Cerebellar nuclear complex (tissue), 1 donor: ENCODE measurements around the gene KIAA0232.
"Not testable (repeated sequence)": the region's sequence is repeated elsewhere in the genome, so short reads cannot be mapped to it uniquely, and the experiment has no call there.

Experiments
- DNase-seq, 2 experiments: peaks; one replicate each; lab custom pipeline; 2025; lab: John Stamatoyannopoulos, UW

The KIAA0232 gene

DNA sequence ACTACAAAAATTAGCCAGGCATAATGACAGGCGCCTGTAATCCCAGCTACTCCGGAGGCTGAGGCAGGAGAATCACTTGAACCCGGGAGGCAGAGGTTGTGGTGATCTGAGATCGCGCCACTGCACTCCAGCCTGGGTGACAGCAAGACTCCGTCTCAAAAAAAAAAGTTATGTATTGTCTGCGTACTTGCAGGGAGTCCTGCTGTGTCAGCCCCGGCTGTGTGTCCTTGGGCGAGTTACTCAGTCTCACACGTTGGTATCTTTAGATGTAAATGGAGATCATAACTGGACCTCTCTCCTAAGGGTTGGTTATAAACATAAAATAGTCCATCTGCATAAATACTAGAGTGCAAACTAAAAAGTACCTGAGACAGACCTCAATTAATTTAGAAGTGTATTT is 104.4 kb downstream of the KIAA0232 start:
- DNase-seq = no peak

DNA sequence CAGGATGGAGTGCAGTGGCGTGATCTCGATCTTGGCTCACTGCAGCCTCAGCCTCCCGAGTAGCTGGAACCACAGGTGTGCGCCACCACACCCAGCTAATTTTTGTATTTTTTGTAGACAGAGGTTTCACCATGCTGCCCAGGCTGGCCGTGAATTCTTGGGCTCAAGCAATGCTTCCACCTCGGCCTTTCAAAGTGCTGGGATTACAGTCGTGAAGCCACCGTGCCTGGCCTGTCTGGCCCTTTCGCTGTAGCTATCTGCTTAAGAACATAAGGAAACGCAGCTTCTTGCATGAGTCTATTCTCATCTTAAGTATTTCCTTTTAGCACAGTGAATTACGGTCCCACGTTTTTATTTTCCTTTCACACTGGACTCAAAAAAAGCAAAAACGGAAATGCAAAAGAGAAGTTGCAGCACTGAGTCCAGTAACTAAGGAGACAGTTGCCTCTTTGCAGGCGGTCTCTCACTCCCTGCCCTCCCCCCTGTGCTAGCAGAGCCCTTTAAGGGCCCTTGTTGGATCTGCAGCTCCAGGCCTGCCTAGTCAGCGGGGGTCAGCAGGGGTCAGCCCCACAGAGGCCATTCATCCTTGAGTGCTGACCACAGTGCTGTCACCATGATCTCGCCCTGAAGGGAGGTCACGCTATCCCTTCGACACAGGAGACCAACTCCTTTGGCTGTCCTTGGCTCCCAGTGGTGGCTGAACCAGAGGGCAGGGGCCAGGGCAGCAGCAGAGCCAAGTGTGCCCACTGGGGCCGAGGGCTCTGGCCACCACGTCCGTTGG is 105.3 kb downstream of the KIAA0232 start:
- no peak for DNase-seq

DNA sequence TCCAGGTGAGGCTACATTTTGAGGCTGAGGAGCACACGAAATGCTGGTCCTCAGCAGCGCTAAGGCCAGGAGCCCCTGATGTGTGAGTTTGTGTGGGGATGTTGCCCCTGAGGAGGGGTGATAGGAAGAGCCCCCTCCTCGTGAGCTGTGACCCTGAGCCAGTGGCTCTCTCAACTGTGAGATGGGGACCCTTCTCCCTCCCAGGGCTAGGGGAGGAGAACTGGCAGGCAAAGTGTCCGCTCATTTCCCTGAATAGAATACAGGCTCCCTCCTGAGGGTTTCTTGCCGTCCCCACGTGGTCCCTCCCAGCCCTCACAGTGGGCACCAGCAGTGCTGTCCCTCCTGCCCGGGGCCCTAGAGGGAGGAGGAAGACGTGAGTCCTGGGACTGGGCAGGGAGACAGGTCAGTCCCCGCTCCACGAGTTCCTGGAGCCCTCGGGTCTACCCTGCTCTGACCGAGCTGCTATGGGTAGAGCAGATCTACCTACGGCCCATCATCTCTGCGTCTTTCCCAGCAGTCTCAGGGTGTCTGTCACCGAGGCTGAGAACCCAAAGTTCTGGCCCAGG is 106.1 kb downstream of the KIAA0232 start:
- DNase-seq = no peak

DNA sequence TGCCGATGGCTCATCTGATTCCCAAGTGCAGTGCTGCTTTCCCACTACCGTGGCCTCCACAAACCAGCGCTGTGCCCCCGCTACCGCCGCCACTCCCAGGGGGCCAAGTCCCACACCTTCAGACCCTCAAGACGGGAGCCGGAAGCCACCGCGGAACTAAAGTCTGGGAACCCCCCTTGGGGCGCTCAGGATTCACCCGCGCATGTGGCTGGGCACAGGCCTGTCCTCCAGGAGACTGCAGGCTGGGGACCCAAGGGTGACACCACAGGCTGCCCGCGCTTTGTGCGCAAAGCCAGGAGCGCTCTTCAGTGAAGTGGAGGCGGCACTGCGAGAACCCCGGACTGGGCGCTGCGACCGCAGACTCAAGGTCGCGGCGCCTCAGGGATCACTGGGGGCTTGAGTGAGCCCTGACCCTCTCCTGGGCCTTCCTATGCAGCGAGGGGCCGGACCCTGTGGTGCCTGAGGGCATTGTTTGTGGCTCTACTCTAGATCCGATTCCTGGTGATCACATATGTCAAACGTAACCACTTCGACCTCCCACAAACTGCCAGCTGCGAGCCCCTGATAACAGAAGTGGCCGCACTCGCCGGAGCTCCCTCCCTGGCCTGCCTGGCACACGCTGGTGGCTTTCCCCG is 106.7 kb downstream of the KIAA0232 start:
- no peak for DNase-seq

DNA sequence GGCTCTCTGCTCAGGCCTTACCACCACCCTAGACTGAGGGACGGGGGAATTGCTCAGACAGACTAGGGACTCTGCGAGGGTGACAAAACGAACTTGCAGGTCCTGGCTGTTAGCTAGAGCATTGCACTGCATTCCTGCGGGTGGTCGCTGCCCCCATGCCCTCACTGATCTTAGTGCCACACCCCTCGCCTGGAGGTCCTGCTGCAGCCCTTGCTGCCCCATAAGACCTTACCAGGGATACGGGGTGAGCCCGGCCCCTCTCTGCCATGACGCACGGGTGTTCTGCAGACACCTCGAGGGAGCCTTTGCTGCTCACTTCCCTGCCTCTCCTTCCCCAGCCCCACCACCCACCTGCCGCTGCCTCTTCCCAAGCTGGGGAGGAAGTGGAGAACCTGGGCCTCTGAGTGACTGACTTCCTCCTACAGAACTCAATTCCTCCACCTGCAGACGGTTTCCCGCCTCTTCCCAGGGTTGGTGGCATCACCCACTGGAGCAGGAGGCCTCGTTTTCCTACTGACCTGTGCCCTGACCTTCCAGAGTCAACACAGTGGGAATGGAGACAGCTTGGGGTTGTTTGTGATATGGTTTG is 107.3 kb downstream of the KIAA0232 start:
- no peak for DNase-seq

DNA sequence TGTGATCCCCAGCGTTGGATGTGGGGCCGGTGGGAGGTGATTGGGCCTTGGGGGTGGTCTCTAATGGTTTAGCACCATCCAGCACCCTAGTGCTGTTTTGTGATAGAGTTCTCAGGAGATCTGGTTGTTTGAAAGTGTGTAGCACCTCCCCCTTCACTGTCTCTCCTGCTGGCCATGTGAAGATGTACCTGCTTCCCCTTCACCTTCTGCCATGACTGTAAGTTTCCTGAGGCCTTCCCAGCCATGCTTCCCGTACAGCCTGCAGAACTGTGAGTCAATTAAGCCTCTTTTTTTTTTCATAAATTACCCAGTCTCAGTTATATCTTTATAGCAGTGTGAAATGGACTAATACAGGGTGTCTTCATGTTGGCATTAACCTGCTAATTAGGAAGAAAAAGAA is 107.8 kb downstream of the KIAA0232 start:
- DNase-seq = no peak

DNA sequence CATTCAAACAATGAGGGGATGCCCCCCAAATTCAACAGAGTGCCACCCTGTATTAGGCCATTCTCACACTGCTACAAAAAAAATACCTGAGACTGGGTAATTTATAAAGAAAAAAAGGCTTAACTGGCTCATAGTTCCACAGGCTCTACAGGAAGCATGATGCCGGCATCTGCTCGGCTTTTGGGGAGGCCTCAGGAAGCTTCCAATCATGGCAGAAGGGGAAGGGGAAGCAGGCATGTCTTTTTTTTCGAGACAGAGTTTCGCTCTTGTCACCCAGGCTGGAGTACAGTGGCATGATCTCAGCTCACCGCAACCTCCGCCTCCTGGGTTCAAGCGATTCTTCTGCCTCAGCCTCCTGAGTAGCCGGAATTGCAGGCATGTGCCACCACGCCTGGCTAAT is 108.4 kb downstream of the KIAA0232 start:
- DNase-seq = not testable (repeated sequence)

DNA sequence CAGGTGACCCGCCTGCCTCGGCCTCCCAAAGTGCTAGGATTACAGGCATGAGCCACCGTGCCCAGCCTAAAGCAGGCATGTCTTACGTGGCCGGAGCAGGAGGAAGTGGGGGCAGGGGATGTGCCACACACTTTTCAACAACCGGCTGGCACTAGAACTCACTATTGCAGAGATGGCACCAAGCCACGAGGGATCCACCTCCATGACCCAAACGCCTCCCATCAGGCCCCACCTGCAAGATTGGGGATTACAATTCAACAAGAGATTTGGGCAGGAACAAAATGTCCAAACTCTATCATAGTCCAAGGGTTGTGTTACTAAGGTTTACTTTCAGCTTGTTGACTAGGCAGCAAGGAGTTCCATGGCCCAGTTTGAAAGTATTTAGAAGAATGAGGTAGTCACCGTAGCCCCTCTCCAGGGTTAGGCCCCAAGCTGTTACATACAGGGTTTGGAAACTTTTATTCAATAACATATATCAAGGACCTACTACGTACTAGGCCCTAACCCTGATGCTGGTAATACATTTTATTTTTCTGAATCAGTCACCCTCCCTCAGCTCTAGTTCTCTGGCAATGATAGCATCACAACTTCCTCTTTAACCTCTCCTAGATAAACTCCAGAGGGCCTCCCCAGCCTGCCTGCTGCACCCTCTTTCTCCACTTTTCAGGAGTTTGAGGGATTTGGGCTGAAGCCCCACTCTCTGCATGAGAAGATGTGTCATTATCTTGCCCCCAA is 109.1 kb downstream of the KIAA0232 start:
- DNase-seq = no peak

DNA sequence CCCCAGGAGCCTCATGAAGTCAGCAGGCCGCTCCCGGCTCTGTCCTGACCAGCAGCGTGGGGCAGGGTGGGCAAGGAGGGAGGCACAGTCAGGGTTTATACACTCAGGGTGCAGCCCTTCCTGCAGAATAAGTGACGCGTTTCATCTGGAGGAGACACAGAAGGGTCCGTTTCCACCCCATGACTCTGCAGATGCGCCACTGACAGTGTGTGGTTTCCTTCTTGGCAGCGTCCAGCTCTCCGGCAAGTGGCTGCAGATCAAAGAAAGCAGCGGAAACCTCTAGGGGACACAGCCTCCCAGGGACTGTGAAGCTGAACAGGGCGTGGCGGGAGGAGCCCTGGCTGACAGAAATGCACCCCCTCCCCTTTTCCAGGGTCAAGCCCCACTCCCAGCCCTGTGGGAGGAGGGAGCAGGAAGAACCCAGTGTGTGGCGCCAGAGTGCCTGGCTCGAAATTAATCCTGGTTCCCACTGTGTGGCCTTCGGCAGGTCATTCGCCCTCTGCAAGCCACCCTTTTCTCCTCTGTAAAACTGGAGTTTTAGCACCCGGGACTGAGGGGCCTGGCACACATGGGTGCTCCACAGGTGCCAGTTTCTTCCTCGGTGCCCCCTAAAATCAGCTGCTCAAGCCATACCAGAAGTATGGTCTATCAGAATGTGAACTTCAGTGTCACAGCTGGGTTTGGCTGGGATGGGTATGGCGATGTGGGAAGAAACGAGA is 109.8 kb downstream of the KIAA0232 start:
- DNase-seq = no peak

DNA sequence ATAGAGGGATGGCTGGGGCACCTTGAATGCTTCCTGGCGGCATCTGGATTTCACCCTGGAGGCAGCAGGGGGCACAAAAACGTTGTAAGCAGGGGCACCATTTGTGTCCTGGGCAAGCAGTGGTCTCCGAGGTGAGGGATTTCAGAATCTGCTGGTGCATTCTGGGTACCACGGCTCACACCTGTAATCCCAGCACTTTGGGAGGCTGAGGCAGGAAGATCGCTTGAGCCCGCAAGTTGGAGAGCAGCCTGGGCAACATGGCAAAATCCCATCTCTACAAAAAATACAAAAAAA is 110.3 kb downstream of the KIAA0232 start:
- DNase-seq = no peak

DNA sequence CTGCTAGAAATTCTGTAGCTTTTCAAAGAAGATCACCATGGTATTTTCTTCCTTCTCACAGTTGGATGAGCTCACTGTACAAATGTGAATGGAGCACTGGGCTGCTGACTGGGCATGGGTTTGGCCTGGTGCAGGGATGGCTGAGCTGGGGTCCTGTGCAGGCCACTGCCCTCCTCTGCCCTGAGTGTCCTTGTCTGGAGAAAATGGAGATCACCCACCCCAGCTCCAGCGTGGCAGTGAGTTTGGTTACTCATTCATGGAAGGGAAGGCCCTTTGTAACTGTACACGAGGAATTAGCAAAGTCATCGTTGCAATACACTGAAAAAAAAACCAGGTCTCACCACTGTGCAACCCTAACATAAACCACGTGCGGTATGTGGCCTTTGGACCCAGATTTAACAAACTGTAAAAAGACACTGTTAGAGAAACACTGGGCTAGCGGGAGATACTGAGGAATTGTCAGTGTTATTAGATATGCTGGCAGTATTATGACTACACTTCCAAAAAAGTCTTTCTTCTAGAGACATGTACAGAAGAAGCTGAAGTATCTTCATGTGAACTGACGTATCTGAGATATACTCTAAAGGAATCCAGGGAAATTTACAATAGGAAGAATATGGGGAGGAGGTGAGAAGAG is 111.0 kb downstream of the KIAA0232 start:
- DNase-seq = no peak

DNA sequence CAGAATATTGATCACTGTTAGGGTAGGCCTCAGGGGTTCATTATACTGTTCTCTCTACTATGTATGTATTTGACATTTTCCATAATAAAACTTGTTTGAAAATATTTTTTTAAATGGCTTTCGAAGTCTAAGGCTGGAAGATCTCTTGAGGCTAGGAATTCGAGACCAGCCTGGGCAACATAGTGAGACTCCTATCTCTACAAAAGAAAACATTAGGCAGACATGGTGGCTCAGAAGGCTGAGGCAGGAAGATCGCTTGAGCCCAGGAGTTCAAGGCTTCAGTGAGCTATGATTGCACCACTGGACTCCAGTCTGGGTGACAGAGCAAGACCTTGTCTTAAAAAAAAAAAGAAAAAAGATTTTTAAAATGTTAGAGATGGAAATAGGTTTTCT is 111.6 kb downstream of the KIAA0232 start:
- no peak for DNase-seq

DNA sequence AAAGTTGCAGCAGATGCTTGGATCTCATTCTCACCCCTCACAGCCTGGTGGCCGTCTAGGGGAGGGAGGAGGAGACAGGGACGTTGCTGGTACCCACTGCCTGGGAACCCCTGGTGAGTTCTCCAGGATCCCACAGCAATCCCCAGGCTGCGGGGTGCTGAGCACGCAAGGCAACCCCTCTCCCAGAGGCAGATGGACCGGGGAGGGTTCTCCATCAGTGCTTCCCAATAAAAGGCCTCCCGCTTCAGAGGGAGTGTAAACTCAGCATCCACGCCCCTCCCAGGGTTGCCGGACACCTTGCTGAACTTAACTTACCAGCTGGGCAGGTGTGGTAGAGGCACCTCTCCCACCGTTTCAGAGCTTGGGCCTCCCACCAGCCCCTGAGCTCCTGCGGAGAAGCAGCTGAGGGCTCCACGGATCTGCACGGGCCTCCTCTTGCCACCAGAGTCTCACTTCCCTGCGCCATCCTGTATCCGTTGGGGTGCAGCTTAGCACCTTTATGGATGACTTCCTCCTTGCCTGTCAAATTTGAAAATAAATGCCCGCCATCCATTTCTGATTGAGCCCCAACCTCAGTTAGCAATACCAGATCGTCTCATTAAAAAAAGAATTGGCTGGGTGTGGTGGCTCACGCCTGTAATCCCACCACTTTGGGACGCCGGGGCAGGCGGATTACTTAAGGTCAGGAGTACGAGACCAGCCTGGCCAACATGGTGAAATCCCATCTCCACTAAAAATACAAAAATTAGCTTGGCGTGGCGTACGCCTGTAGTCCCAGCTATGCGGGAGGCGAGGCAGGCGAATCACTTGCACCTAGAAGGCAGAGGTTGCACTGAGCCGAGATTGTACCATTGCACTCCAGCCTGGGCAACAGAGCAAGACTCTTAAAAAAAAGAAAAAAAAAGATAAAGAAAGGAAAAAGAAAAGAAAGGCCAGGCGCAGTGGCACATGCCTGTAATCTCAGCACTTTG is 112.3 kb downstream of the KIAA0232 start:
- DNase-seq = no peak

DNA sequence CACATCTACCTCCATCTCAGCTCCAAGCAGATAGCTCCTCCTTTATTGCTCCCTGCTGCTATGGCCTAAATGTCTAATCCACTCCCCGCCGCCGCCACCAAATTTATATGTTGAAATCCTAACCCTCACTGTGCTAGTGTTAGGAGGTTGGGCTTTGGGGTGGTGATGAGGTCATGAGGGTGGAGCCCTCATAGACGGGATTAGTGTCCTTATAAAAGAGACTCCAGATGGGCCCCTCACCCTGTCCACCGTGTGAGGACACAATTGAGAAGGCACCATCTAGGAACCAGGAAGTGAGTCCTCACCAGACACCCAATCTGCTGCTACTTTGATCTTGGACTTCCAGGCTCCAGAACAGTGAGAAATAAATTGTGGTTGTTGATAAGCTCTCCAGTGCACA is 113.5 kb downstream of the KIAA0232 start:
- no peak for DNase-seq

DNA sequence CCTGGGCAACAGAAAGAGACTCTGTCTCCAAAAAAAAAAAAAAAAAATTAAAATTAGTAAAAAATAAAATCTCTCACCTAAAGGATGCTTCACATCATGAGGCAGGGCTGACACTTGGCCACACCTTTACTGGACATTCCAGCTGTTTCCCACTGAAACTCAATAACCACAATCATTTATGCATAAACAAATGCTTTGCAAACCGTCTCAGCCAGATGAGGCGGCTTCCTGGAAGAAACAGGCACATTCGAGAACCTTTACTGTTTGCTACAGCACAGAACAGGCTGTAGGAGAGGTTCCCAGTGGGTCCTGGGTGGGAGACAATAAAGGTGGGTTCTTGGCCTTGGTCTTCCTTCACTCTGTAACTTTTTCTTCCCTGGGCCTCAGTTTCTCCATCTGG is 116.2 kb downstream of the KIAA0232 start:
- no peak for DNase-seq

DNA sequence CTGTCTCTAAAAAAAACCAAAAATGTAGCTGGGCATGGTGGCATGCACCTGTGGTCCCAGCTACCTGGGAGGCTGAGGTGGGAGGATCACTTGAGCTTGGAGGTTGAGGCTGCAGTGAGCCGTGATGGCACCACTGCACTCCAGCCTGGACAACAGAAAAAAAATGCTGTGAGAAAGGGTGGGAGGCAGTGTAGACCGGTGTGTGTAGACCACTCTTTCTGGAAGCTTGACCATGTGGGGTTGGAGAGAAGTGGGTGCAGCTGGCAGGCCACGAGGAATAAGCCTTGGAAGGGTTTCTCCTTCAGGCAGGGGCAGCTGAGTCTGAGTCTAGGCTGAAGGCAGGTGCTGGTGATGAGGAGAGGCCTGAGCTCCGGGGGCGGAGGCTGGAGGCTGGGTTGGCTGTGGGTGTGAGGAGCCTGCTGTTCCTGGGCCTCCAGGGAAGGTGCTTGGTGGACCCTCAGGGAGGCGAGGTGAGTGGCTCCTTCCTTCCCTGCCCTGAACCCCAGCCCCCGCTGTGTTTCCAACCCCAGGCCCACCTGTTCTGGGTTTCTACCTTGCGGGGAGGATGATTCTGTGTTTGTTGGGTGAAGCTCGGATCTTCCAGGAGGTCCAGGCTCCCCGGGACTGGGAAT is 117.8 kb downstream of the KIAA0232 start:
- DNase-seq = no peak

DNA sequence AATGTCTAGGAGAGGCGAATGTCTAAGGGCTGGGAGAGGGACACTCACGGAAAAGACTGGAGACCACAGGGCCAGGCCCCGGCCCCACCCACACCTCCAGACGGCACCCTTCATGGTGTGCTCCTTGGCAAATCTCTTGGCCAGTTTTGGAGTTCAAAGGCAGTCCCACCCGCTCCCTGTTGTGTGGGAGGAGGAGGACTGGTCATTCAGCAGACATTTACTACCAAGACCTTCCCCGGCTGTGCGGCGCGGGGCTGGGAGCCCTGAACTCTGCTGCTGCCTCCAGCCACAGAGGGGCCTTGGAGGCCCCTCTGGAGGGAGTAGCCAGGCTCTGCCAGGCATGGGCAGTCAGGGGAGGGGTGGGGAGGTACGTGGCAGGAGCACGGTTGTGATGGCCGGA is 118.4 kb downstream of the KIAA0232 start:
- no peak for DNase-seq

DNA sequence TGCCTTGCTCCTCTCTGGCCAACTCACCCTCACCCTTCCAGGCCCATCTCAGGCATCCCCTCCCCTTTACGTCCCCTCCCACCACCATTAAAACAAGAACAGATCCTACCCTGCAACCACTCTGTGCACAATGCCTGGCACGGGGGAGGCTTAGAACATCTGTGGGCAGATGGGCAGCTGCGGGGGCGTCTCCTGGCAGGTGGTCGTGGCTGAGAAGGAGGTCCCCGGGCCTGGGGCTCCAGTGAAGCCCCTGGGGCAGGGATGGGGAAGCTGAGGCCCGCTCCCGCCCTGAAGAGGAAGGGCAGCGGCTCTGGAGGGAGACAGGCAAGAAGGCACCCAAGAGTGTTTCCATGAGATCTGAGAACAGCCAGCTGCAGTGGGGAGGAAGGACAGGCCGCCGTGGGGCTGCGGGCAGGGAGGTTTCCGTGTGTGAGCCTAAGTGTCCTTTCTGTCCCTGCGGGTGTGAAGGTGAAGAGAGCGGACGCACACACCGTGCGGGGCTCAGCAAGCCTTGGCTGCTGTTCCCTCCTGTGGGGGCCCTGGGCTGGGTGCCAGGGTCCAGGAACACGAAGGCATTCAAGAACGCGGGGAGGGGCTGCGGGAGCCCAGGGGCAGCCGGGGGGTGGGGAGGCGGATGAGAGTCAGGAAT is 119.3 kb downstream of the KIAA0232 start:
- no peak for DNase-seq

DNA sequence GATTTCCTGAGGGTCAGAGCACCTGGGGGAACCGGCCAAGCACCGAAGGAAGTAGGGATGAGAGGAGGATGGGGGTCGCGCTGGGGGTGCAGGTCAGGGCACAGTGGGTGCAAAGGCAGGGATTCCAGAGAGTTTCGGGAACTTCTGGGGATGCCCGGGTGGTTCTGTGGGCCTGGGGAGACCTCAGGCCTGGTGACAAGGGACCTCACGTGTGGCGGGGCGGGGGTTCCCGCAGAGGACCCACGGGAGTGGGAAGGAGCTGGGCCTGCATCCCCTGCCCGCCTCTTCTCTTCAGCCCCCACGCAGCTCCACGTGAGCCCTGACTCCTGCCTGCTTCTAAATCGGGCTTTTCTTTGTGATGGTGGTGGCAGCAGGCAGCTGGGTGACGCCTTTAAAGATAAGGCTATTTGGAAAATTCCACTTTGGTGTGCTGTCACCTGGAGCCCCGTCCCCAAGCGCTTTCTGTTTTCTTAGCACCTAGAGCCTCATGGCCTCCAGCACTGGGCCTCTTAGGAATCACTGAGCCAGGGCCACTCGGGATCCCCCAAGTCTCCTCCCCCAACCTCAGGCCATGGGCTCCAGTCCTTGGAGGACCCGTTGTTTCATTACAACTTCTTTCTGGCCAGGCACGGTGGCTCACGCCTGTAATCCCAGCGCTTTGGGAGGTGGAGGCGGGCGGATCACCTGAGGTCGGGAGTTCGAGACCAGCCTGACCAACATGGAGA is 120.0 kb downstream of the KIAA0232 start:
- no peak for DNase-seq
